NCI-H82 treated with DMSO at 0.1 percent for 48 hours (cell line): ENCODE data around the gene SPRR2E.
"Not testable (repeated sequence)": the region's sequence is repeated elsewhere in the genome, so short reads cannot be mapped to it uniquely, and the experiment has no call there.

Source experiments
- DNase-seq: peaks from one replicate; lab custom pipeline; 2025; ENCODE audit not compliant: unreplicated experiment; lab: John Stamatoyannopoulos, UW

The SPRR2E gene

DNA sequence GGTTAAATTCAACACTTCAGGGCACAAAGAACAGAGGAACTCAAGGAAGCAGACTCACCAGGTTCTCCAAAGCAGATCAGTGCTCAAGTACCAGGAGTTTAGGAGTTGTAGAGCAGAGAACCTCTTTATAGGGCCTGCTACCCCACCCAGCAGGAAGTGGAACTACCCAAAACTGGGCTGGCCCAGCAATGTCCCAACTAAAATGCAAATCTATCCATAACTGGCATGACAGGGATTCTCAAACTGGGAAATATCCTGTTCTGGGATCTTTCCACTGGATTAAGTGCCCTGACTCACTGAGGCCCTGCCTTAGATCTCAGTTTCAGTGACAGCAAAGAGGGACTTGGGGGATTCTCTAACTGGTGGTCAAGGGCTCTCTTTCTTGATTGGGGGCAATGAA lies at the start of gene SPRR2E:
SPRR2E (minus strand) TSS at position 101 of the 400 bp plus-strand sequence. CDS start 775 bp downstream, outside the sequence.
- no peak for DNase-seq

GRCh38 chr1:153141377-153141776 lies 47.1 kb upstream of the SPRR2E start:
- no peak for DNase-seq

DNA sequence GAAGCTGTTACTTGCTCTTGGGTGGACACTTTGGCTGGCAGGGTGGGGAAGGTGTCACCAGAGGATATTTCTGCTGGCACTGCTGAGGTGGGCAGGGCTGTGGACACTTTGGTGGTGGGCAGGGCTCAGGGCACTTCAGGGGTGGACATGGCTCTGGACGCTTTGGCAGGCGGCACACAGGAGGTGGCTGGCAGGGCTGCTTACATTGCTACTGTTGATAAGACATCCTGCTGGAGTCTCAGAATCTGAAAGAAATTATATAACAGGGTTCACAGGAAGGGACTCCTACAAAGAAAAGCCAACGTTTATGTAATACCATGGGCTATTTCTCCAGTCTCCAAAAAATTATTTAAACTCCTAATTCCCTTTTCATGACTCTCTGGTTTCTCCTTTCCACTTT lies 46.2 kb upstream of the SPRR2E start:
- no peak for DNase-seq

DNA sequence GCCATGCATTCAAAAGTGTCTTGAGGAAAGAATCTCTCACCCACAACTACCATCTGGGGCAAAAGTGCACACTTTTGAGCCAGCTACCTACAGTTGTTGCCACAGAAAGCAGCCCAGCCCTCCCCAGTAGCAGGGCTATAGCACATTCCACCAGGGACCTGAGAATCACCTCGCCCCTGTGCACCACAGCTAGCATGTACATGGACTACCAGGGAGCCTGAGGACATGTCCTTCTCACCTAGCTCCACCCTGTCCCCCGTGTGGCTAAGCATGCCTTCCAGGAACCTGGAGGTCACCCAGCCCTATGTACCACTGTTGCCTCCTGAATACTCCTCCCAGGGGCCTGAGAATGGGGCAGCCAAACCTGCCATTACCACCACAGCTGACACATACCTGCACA lies 39.4 kb upstream of the SPRR2E start:
- no peak for DNase-seq

- no peak for DNase-seq
Measured at GRCh38 chr1:153133267-153133666, 38.9 kb upstream of the SPRR2E start.

DNA sequence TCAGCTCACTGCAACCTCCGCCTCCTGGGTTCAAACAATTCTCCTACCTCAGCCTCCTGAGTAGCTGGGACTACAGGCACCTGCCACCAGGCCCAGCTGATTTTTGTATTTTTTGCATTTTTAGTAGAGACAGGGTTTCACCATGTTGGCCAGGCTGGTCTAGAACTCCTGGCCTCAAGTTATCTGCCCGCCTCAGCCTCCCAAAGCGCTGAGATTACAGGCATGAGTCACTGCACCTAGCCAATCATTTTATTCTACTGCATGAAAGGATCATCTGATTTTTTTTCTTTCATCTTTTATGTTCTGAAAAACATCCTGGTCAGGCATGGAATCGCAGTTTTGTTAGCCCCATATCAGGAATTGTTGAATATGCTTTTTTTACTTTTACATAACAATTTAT lies 34.4 kb upstream of the SPRR2E start:
- not testable (repeated sequence) for DNase-seq

GRCh38 chr1:153127296-153127695 lies 33.0 kb upstream of the SPRR2E start:
- DNase-seq, result no peak

DNA sequence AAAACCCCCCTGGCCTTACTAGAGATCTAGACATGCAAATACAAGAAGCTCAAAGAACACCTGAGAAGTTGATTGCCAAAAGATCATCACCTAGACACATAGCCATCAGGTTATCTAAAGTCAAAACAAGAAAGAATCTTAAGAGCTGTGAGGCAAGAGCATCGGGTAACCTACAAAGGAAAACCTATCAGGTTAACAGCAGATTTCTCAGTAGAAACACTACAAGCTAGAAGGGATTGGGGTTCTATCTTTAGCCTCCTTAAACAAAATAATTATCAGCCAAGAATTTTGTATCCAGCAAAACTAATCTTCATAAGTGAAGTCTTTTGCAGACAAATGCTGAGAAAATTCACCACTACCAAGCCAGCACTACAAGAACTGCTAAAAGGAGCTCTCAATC lies 31.2 kb upstream of the SPRR2E start:
- no peak for DNase-seq

GRCh38 chr1:153123793-153124192 lies 29.5 kb upstream of the SPRR2E start:
- not testable (repeated sequence) for DNase-seq

GRCh38 chr1:153122831-153123421 lies 28.6 kb upstream of the SPRR2E start:
- no peak for DNase-seq

- no peak for DNase-seq
Measured at GRCh38 chr1:153120945-153121344, 26.6 kb upstream of the SPRR2E start.

GRCh38 chr1:153119491-153119971 lies 25.2 kb upstream of the SPRR2E start:
- no peak for DNase-seq

DNA sequence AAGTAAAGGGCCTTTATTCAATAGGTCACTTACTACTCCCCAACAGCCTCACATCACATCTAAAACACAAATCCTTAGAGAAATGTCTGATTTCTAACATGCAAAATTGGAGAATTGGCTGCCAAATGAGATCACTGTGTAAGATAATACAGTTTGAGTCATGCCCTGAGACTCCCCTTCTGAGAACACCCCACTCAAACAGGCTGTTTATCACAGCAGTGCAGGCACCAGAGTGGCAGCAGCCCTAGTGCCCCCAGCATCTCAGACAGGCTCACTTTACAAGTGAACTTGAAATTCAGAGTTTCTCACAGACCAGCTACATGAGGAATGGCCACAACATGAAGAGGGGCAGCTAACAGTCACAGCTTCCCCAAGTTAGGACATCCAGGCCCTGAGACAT lies 20.9 kb upstream of the SPRR2E start:
- not testable (repeated sequence) for DNase-seq

- DNase-seq, result no peak
Measured at GRCh38 chr1:153113416-153113815, 19.1 kb upstream of the SPRR2E start, which contains the start of gene SPRR2F. TSS of gene SPRR2F (minus strand) at chr1:153113516. CDS start at chr1:153112733, 783 bp downstream.

DNA sequence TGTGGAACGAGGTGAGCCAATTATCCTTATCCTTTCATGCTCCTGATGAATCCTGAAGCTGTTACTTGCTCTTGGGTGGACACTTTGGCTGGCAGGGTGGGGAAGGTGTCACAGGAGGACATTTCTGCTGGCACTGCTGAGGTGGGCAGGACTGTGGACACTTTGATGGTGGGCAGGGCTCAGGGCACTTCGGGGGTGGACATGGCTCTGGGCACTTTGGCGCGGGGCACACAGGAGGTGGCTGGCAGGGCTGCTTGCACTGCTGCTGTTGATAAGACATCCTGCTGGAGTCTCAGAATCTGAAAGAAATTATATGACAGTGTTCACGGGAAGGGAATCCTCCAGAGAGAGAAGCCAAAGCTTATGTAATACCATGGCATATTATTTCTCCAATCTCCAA lies 18.1 kb upstream of the SPRR2E start:
- not testable (repeated sequence) for DNase-seq

DNA sequence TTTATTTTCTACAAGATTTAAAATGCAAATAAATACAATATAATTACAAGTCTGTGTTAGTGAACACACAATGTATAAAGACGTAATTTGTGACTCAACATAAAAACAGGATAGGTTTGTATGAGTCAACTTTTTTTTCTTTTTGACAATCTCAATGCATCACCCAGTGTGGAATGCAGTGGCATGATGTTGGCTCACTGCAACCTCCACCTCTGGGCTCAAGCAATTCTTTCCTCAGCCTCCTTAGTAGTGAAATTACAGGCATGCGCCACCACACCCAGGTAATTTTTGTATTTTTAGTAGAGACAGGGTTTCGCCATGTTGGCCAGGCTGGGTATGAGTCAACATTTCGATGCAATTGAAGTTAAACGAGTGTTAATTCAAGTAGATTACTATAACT lies 5.9 kb upstream of the SPRR2E start:
- no peak for DNase-seq

DNA sequence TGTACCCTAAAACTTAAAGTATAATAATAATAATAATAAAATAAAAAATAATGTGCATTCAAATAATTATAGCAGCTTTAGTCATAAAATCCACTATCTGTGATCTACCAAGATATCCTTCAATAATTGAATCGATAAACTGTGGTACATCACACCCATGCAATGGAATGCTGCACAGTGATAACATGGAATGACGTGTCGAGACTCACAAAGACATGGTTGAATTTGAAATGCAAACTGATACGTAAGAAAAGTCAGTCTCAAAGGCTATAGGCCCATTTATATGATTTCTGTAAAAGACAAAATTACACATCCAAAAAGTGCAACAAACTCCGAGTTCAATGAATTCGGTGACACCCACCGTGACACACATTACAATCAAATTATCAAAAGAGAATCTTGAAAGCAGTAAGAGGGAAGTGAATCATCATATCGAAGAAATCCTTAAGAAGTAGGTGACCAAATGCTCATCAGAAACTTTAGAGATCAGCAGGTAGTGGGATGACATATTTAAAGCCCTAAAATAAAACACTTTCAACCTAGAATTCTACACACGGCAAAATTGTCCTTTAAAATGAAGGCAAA lies 5.2 kb upstream of the SPRR2E start:
- no peak for DNase-seq

GRCh38 chr1:153095764-153096163 lies 1.4 kb upstream of the SPRR2E start:
- no peak for DNase-seq

GRCh38 chr1:153087652-153088051 lies 6.7 kb downstream of the SPRR2E start:
- no peak for DNase-seq

- DNase-seq, result no peak
Measured at GRCh38 chr1:153081736-153082135, 12.6 kb downstream of the SPRR2E start.

GRCh38 chr1:153072806-153073726 lies 21.3 kb downstream of the SPRR2E start:
- no peak for DNase-seq

- DNase-seq, result no peak
Measured at GRCh38 chr1:153071511-153071910, 22.8 kb downstream of the SPRR2E start, which contains the start of gene SPRR2B. TSS of gene SPRR2B (minus strand) at chr1:153071611. CDS start at chr1:153070839, 772 bp downstream.
